Activated CD8-positive, alpha-beta memory T cell treated with anti-CD3 and anti-CD28 coated beads, Interleukin-2, amount 50 U/mL, for 4 hours (primary cell): Measurements from ENCODE around the gene MORC3.
"Not testable (repeated sequence)": the region's sequence is repeated elsewhere in the genome, so short reads cannot be mapped to it uniquely, and the experiment has no call there.

ENCODE experiments used
- DNase-seq: peaks from one replicate; pipeline ENCODE4 v3.0.0-alpha.2; 2020

Gene MORC3

GRCh38 chr21:36386031-36386642 is 66.1 kb downstream of the MORC3 start:
- no peak for DNase-seq

- DNase-seq = no peak
Observed at GRCh38 chr21:36388096-36388495, 68.1 kb downstream of the MORC3 start.

GRCh38 chr21:36388835-36389234 is 68.8 kb downstream of the MORC3 start:
- no peak for DNase-seq

GRCh38 chr21:36391649-36392048 is 71.7 kb downstream of the MORC3 start:
- DNase-seq = not testable (repeated sequence)

GRCh38 chr21:36395353-36396111 is 75.5 kb downstream of the MORC3 start:
- no peak for DNase-seq

GRCh38 chr21:36396325-36396724 is 76.3 kb downstream of the MORC3 start:
- no peak for DNase-seq

- no peak for DNase-seq
Observed at GRCh38 chr21:36396971-36397370, 77.0 kb downstream of the MORC3 start.

- DNase-seq = no peak
Observed at GRCh38 chr21:36397606-36398005, 77.6 kb downstream of the MORC3 start.

- DNase-seq = not testable (repeated sequence)
Observed at GRCh38 chr21:36399736-36400135, 79.7 kb downstream of the MORC3 start.

- no peak for DNase-seq
Observed at GRCh38 chr21:36400719-36401118, 80.7 kb downstream of the MORC3 start.

GRCh38 chr21:36402339-36402738 is 82.3 kb downstream of the MORC3 start:
- DNase-seq = no peak

GRCh38 chr21:36403713-36404112 is 83.7 kb downstream of the MORC3 start:
- DNase-seq = no peak

- no peak for DNase-seq
Observed at GRCh38 chr21:36408568-36408967, 88.6 kb downstream of the MORC3 start.

GRCh38 chr21:36411301-36411700 is 91.3 kb downstream of the MORC3 start:
- no peak for DNase-seq

GRCh38 chr21:36412916-36413315 is 92.9 kb downstream of the MORC3 start:
- DNase-seq = no peak

GRCh38 chr21:36415375-36415774 is 95.4 kb downstream of the MORC3 start:
- DNase-seq = no peak

GRCh38 chr21:36419241-36419640 is 99.2 kb downstream of the MORC3 start:
- no peak for DNase-seq

GRCh38 chr21:36419996-36420395 is 100.0 kb downstream of the MORC3 start:
- DNase-seq = peak; percentile 43

GRCh38 chr21:36420571-36421339 is 100.8 kb downstream of the MORC3 start:
- DNase-seq = no peak

GRCh38 chr21:36422279-36423098 is 102.5 kb downstream of the MORC3 start:
- peak; percentile 36 for DNase-seq

GRCh38 chr21:36423771-36424433 is 103.9 kb downstream of the MORC3 start:
- DNase-seq = no peak

GRCh38 chr21:36424592-36424991 is 104.6 kb downstream of the MORC3 start:
- DNase-seq = no peak
